Colon (tissue), 2 donors: ENCODE data around the gene HYAL2.

Experiments used
- FAIRE-seq: peaks from 2 replicates; lab custom pipeline; 2012; peaks lifted over from hg19 to GRCh38; lab: Jason Lieb, UNC
- donor health status: control.
- donor health status: control.

The HYAL2 gene

DNA sequence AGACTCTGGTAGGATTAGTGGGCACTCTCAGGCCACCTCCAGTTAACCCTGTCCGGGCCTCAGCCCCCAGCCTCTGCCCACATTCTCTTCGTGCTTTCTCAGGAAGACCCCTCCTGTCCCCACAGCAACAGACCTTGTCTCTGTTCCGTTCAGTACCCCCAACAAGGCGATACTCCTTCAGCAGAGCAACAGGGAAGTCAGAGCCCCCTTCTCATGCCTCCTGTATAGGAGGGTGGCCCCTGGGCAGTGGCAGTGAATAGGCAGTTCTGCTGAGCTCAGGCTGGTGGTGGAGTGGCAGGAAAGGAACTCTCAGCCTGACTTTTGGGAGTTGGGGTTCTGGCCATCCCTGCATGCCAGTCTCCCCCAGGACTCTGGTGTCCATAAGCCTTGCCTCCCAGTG, 53.1 kb downstream of the HYAL2 start:
- FAIRE-seq: no peak

DNA sequence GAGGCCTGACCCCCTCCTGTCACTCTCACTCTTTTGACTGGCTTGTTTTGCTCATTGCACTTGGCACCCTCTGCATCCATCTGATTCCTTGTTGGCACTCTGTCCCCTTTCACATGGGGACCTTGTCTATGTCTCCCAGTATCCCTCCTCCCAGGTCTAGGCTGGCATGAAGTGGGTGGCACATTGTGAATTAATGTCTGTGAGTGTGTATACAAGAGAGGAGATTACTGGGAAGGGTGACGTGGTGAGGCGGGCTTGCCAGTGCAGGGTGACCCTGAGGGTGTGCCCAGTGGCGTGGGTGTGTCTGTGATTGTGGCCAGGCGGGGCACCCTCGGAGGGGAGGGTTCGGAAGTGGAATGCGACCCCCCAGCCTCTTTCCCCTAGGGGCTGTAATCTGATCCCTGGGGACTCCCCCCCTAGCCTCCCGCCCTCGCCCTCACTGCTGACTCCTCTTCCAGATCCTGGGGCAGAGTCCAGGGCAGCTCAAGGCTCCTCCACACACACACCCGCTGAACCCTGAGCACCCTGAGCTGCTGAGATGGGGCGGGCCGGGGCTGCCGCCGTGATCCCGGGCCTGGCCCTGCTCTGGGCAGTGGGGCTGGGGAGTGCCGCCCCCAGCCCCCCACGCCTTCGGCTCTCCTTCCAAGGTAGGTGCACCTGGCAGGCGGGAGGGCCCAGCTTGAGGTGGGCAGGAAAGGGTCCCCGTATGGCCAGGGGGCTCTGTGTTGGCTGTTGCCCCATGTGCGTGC, 53.7 kb downstream of the HYAL2 start, which contains the start of gene SEMA3B:
Gene SEMA3B (plus strand): TSS at position 445 of the 749 bp plus-strand sequence. CDS start 94 bp downstream, at position 539.
- FAIRE-seq: no peak

DNA sequence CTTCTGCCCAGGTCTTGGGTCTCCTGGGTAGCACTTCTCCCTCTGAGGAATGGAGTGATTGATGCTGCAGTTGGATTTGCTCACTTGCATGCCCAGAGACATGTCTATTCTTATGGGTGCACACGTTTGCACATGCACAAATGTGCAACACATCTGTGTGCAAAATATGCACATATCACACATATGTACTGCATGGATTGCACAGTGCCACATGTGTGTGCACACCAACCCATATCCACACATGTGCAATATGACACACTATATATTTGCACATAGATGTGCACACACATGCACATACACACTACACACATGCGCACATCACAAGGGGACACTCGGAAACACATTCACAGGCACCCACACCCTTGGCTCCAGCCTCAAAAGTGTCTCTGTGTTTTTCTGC, 54.3 kb downstream of the HYAL2 start:
- FAIRE-seq: no peak
